Keratinocyte (primary cell): ENCODE measurements around the gene GNA14. TPM values are rescaled to one million over a fixed set of nuclear protein-coding genes. Genes with fewer than 3 reads are reported as not detected.

Experiments used
- DNase-seq: peaks from one replicate; pipeline ENCODE4 v3.0.0-alpha.2; 2011; ENCODE audit warnings: low read depth, missing footprints, low spot score
- FAIRE-seq: peaks from 2 replicates; lab custom pipeline; 2011; peaks lifted over from hg19 to GRCh38; lab: Jason Lieb, UNC
- H2AFZ ChIP-seq: 2 replicates; pipeline ENCODE4 v1.6.0; 2012; ENCODE audit warnings: low read length, control low read depth, inconsistent platforms; ENCODE audit not compliant: control insufficient read depth
- H3K27ac ChIP-seq: 2 replicates; pipeline ENCODE4 v1.5.1; 2011; ENCODE audit warnings: low read length; ENCODE audit not compliant: control insufficient read depth, insufficient read depth
- H3K27me3 ChIP-seq: 3 replicates; pipeline ENCODE4 v1.6.0; 2011; ENCODE audit warnings: low read length; ENCODE audit not compliant: control insufficient read depth, insufficient read depth; ENCODE audit errors: extremely low read depth
- H3K36me3 ChIP-seq, 2 experiments: 2 replicates in 1 of 2; 3 replicates in 1 of 2; pipeline ENCODE4 v1.5.1; 2011; ENCODE audit warnings: low read length in 2 of 2, mild to moderate bottlenecking in 1 of 2; ENCODE audit not compliant: control insufficient read depth in 2 of 2, insufficient read depth in 2 of 2; ENCODE audit errors: extremely low read depth in 1 of 2
- H3K4me1 ChIP-seq: 3 replicates; pipeline ENCODE4 v1.5.1; 2011; ENCODE audit warnings: low read length; ENCODE audit not compliant: control insufficient read depth, insufficient read depth; ENCODE audit errors: extremely low read depth
- H3K4me2 ChIP-seq: 3 replicates; pipeline ENCODE4 v1.6.0; 2011; ENCODE audit warnings: low read depth, low read length; ENCODE audit not compliant: control insufficient read depth, insufficient read depth; ENCODE audit errors: extremely low read depth
- H3K4me3 ChIP-seq, 3 experiments: fragments of 200-600 bp in 1 of 3; sonication (generic) in 1 of 3; 2 replicates in 2 of 3; 3 replicates in 1 of 3; pipeline ENCODE4 v1.5.1; 2011 to 2016; ENCODE audit warnings: low read length in 3 of 3, mild to moderate bottlenecking in 3 of 3, control low read depth in 2 of 3, inconsistent platforms in 1 of 3, low read depth in 1 of 3, mixed read lengths in 1 of 3, mixed run types in 1 of 3, moderate library complexity in 1 of 3; ENCODE audit not compliant: control insufficient read depth in 2 of 3, insufficient read depth in 2 of 3; ENCODE audit errors: extremely low read depth in 1 of 3
- H3K79me2 ChIP-seq: 2 replicates; pipeline ENCODE4 v1.6.0; 2012; ENCODE audit warnings: low read length; ENCODE audit not compliant: control insufficient read depth, insufficient read depth
- H3K9ac ChIP-seq: 3 replicates; pipeline ENCODE4 v1.6.0; 2011; ENCODE audit warnings: low read length; ENCODE audit not compliant: control insufficient read depth, insufficient read depth; ENCODE audit errors: extremely low read depth
- H3K9me1 ChIP-seq: 3 replicates; pipeline ENCODE4 v1.6.0; 2011; ENCODE audit warnings: low read length; ENCODE audit not compliant: control insufficient read depth, insufficient read depth; ENCODE audit errors: extremely low read depth
- H3K9me3 ChIP-seq: 2 replicates; pipeline ENCODE4 v1.5.1; 2012; ENCODE audit warnings: low read depth, low read length; ENCODE audit not compliant: control insufficient read depth
- H4K20me1 ChIP-seq: 3 replicates; pipeline ENCODE4 v1.6.0; 2011; ENCODE audit warnings: low read length; ENCODE audit not compliant: control insufficient read depth, insufficient read depth; ENCODE audit errors: extremely low read depth
- EZH2 ChIP-seq: IDR thresholded peaks from one replicate; pipeline ENCODE4 v1.6.1; 2012; ENCODE audit warnings: inconsistent platforms, mild to moderate bottlenecking, low read length, moderate library complexity
- dilution Hi-C: fragments of 300-500 bp; cut with MboI; formaldehyde crosslinking; loops from one replicate; pipeline ENCODE4 v1.7.0; 2020; ENCODE audit warnings: low sequenced_read_pairs; ENCODE audit not compliant: extremely low pct_ligation_motif_present
- polyA plus RNA-seq, 5 experiments: library from polyadenylated mRNA; depleted of rRNA in 3 of 5; stranded (reverse) in 3 of 5; stranded (forward) in 1 of 5; unstranded in 1 of 5; fragments of >200 nt; gene quantifications; 1 replicate in 1 of 5; 2 replicates in 3 of 5; 3 replicates in 1 of 5; pipeline versions ENCODE4 v1.2.1 to v1.2.3, GENCODE V29; 2011 to 2012; ENCODE audit warnings: missing spikeins in 2 of 5, low read depth in 1 of 5, low replicate concordance in 1 of 5
- TF ChIP-seq, protein P1 (sequence below), 3 experiments: IDR thresholded peaks in 1 of 3; conservative IDR thresholded peaks in 1 of 3; optimal IDR thresholded peaks in 1 of 3; 2 replicates in 2 of 3; 3 replicates in 1 of 3; pipeline versions ENCODE3 to v1.5.1; 2011; ENCODE audit warnings: low read length in 3 of 3, mild to moderate bottlenecking in 3 of 3, moderate library complexity in 2 of 3, control low read depth in 1 of 3, inconsistent platforms in 1 of 3; ENCODE audit not compliant: insufficient read depth in 2 of 3; ENCODE audit errors: extremely low read depth in 1 of 3

The GNA14 gene
- polyA plus RNA-seq, 1 donor (not counting 4 experiments of a cell fraction or from before 2014, with no cell fraction given): not detected

DNA sequence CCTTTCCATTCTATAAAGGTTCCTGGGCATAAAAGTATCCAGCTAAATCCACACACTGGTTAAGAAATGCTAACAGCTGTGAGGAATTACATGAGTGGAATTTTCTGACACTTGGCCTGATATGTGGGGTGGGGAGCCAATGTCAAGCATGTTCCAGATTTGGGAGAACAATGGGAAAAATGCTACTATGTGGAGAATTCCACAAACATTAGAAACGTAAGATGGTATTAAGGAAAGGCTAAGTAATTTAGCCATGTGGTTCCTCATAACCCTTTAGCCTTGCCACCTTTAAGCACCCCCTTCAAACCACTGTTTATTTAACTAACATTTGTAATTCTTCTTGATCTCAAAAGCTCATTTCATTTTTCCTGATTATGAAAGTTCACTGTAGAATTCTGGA is 149.2 kb downstream of the GNA14 start:
- no peak overlapping the region for H3K9ac ChIP-seq
- H3K9me3 ChIP-seq: no peaks in the 10 kb centered on the region
- no peak for FAIRE-seq
- TF ChIP-seq, protein P1, sequence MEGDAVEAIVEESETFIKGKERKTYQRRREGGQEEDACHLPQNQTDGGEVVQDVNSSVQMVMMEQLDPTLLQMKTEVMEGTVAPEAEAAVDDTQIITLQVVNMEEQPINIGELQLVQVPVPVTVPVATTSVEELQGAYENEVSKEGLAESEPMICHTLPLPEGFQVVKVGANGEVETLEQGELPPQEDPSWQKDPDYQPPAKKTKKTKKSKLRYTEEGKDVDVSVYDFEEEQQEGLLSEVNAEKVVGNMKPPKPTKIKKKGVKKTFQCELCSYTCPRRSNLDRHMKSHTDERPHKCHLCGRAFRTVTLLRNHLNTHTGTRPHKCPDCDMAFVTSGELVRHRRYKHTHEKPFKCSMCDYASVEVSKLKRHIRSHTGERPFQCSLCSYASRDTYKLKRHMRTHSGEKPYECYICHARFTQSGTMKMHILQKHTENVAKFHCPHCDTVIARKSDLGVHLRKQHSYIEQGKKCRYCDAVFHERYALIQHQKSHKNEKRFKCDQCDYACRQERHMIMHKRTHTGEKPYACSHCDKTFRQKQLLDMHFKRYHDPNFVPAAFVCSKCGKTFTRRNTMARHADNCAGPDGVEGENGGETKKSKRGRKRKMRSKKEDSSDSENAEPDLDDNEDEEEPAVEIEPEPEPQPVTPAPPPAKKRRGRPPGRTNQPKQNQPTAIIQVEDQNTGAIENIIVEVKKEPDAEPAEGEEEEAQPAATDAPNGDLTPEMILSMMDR (optimal IDR thresholded peaks at IDR 0.05 in 1 of 3, IDR thresholded peaks at IDR 0.05 in 1 of 3, conservative IDR thresholded peaks at IDR 0.05 in 1 of 3; ENCODE audit: extremely low read depth in 1 of 3, insufficient read depth in 2 of 3, low read length in 3 of 3): no peak
- TF ChIP-seq EZH2: no peak
- H3K36me3 ChIP-seq: no peaks in the 10 kb centered on the region
- H3K4me1 ChIP-seq: peaks cover 3% of the 10 kb centered on the region
- dilution Hi-C loops: no loop called here
- H3K9me1 ChIP-seq: no peaks in the 10 kb centered on the region
- H3K27me3 ChIP-seq: no peaks in the 10 kb centered on the region
- DNase-seq: no peak
- no peak overlapping the region for H3K4me3 ChIP-seq
- H3K4me2 ChIP-seq: no peak overlapping the region
- no peak overlapping the region for H2AFZ ChIP-seq
- H3K79me2 ChIP-seq: no peaks in the 10 kb centered on the region
- no peak overlapping the region for H3K27ac ChIP-seq
- no peaks in the 10 kb centered on the region for H4K20me1 ChIP-seq

DNA sequence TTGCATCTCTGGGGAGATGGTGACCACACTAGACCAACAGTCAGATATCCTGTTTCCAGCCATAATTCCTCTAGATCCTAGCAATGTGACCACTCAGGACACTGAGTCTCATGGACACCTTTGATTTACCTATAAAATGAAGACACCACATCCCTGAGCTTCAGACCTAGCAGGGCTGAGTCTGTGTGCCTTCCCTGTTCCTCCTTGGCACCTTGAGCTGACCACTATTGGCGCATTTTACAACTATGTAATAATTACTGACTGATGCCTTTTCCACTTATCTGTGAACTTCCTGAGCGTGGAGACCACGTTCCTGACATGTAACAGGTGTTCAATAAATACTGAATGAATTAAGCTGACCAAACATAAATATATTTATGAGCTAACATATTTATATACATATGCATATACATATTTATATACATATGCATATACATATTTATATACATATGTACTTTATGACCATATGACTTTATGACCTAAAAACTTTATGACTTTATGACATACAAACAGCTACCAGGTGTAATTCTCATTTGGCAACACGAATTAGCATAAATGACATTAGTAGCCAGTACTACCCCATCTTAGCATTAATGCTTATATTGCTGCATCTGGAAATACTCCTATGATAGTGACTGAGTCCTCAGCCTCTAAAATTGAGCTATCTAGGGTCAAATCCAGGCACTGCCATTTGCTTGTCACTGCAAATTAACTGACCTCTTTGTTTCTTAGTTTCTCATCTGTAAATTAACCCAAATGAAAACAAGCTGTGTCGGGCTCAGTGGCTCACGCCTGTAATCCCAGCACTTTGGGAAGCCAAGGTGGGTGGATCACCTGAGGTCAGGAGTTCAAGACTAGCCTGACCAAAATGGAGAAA is 150.6 kb downstream of the GNA14 start:
- Histone ChIP-seq H3K9ac (no peak overlapping the region), H3K9me3 (no peaks in the 10 kb centered on the region), H3K4me1 (peaks cover 3% of the 10 kb centered on the region), H3K36me3 (no peaks in the 10 kb centered on the region), H3K27me3 (no peaks in the 10 kb centered on the region), H3K27ac (no peak overlapping the region), H3K79me2 (no peaks in the 10 kb centered on the region), H3K4me3 (no peak overlapping the region), H2AFZ (no peak overlapping the region), H3K9me1 (no peaks in the 10 kb centered on the region), H4K20me1 (no peaks in the 10 kb centered on the region), H3K4me2 (no peak overlapping the region)
- no peak for FAIRE-seq
- DNase-seq: no peak
- dilution Hi-C loops: no loop called here
- TF ChIP-seq EZH2: no peak
- TF ChIP-seq, protein P1 (optimal IDR thresholded peaks at IDR 0.05 in 1 of 3, IDR thresholded peaks at IDR 0.05 in 1 of 3, conservative IDR thresholded peaks at IDR 0.05 in 1 of 3; ENCODE audit: extremely low read depth in 1 of 3, insufficient read depth in 2 of 3, low read length in 3 of 3): no peak
